Measurements from ENCODE around the gene DGKI.
"Not testable (repeated sequence)": the region's sequence is repeated elsewhere in the genome, so short reads cannot be mapped to it uniquely, and the experiment has no call there.

DGKI gene

GRCh38 chr7:137454767-137455166 is 392.0 kb downstream of the DGKI start:
- DNase-seq: peak; percentile 64

GRCh38 chr7:137454246-137454724 is 392.5 kb downstream of the DGKI start:
- peak; percentile 68 for DNase-seq

- DNase-seq: no peak
Measured at GRCh38 chr7:137453356-137453755, 393.4 kb downstream of the DGKI start.

- no peak for DNase-seq
Measured at GRCh38 chr7:137449016-137449415, 397.8 kb downstream of the DGKI start.

GRCh38 chr7:137448572-137448971 is 398.2 kb downstream of the DGKI start:
- DNase-seq: not testable (repeated sequence)

GRCh38 chr7:137446025-137446424 is 400.7 kb downstream of the DGKI start:
- peak; percentile 22 for DNase-seq

- DNase-seq: no peak
Measured at GRCh38 chr7:137445268-137445667, 401.5 kb downstream of the DGKI start.

- peak; percentile 88 for DNase-seq
Measured at GRCh38 chr7:137443616-137444015, 403.2 kb downstream of the DGKI start.

- DNase-seq: no peak
Measured at GRCh38 chr7:137441451-137441850, 405.3 kb downstream of the DGKI start.

GRCh38 chr7:137439829-137440825 is 406.6 kb downstream of the DGKI start:
- peak; percentile 69 for DNase-seq

- no peak for DNase-seq
Measured at GRCh38 chr7:137434946-137435345, 411.8 kb downstream of the DGKI start.

- no peak for DNase-seq
Measured at GRCh38 chr7:137434530-137434929, 412.2 kb downstream of the DGKI start.

- DNase-seq: no peak
Measured at GRCh38 chr7:137423321-137423720, 423.5 kb downstream of the DGKI start.

- no peak for DNase-seq
Measured at GRCh38 chr7:137421366-137421765, 425.4 kb downstream of the DGKI start.

GRCh38 chr7:137418841-137419240 is 427.9 kb downstream of the DGKI start:
- DNase-seq: no peak

GRCh38 chr7:137417464-137417863 is 429.3 kb downstream of the DGKI start:
- DNase-seq: peak; percentile 44

- DNase-seq: no peak
Measured at GRCh38 chr7:137413901-137414300, 432.9 kb downstream of the DGKI start.

GRCh38 chr7:137411446-137411845 is 435.3 kb downstream of the DGKI start:
- no peak for DNase-seq

- DNase-seq: no peak
Measured at GRCh38 chr7:137408126-137408525, 438.6 kb downstream of the DGKI start.

- no peak for DNase-seq
Measured at GRCh38 chr7:137407078-137407477, 439.7 kb downstream of the DGKI start.

- peak; percentile 18 for DNase-seq
Measured at GRCh38 chr7:137404660-137405317, 442.0 kb downstream of the DGKI start.

GRCh38 chr7:137403353-137403695 is 443.4 kb downstream of the DGKI start:
- no peak for DNase-seq

GRCh38 chr7:137402536-137403352 is 444.0 kb downstream of the DGKI start:
- no peak for DNase-seq
